Measurements from ENCODE around the gene HVCN1. TPM values are rescaled to one million over a fixed set of nuclear protein-coding genes. Genes with fewer than 3 reads are reported as not detected.
"Not testable (repeated sequence)": the region's sequence is repeated elsewhere in the genome, so short reads cannot be mapped to it uniquely, and the experiment has no call there.

Gene HVCN1
- total and polyA plus RNA-seq, 2 donors from 2014 or later: 4.7 to 7.1 TPM

DNA sequence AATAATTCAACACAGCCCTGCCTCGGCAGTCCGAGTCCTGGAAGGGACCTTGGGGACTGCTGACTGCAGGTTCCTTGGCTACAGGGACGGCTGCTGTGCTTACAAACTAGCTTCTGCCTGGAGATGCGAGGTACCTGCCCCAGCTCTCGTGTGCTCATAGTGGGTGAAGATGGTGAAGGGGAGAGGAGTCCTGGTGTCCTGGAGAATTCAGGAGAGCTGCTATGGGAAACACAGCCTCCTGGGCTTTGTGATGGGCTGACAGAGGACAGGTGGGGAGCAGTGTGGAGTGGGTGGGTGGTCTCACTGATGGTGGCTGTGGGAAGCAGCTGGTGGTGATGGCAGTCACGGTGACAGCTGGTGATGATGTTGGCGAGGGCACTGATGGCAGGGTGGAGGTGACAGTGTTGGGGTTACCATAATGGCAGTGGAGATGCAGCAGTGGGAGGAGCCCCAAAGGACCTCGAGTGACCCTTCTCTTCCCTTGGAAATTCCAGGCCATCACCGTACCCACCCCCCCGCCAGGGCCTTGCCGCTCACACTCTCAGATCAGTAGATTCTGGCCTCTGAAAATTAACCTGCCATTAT, 32.8 kb downstream of the HVCN1 start:
- no peak for DNase-seq
- Histone ChIP-seq H3K27ac (ENCODE audit: low read depth in 2 of 2, low read length in 2 of 2) (no peak overlapping the region), H3K4me3 (ENCODE audit: low read length in 3 of 3) (no peak overlapping the region), H3K9ac (ENCODE audit: low read length in 3 of 3) (no peak overlapping the region), H3K4me1 (ENCODE audit: control insufficient read depth in 2 of 3, insufficient read depth in 2 of 3, low read depth in 1 of 3, low read length in 3 of 3) (no peaks in the 10 kb centered on the region), H3K36me3 (ENCODE audit: control insufficient read depth in 2 of 3, insufficient read depth in 3 of 3, low read length in 3 of 3) (peaks cover 0 to 2% (median 2%) of the 10 kb centered on the region in 3 donors), H3K27me3 (ENCODE audit: control insufficient read depth, insufficient read depth, low read length) (no peaks in the 10 kb centered on the region), H3K9me3 (ENCODE audit: control insufficient read depth in 2 of 3, insufficient read depth in 1 of 3, low read length in 3 of 3) (no peaks in the 10 kb centered on the region)
- intact Hi-C loops (cut with DNase I): no loop called here
- TF ChIP-seq, protein P1, sequence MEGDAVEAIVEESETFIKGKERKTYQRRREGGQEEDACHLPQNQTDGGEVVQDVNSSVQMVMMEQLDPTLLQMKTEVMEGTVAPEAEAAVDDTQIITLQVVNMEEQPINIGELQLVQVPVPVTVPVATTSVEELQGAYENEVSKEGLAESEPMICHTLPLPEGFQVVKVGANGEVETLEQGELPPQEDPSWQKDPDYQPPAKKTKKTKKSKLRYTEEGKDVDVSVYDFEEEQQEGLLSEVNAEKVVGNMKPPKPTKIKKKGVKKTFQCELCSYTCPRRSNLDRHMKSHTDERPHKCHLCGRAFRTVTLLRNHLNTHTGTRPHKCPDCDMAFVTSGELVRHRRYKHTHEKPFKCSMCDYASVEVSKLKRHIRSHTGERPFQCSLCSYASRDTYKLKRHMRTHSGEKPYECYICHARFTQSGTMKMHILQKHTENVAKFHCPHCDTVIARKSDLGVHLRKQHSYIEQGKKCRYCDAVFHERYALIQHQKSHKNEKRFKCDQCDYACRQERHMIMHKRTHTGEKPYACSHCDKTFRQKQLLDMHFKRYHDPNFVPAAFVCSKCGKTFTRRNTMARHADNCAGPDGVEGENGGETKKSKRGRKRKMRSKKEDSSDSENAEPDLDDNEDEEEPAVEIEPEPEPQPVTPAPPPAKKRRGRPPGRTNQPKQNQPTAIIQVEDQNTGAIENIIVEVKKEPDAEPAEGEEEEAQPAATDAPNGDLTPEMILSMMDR (IDR thresholded peaks at IDR 0.05; ENCODE audit: borderline replicate concordance, extremely low read depth, insufficient read depth): no peak
- FAIRE-seq: no peak

DNA sequence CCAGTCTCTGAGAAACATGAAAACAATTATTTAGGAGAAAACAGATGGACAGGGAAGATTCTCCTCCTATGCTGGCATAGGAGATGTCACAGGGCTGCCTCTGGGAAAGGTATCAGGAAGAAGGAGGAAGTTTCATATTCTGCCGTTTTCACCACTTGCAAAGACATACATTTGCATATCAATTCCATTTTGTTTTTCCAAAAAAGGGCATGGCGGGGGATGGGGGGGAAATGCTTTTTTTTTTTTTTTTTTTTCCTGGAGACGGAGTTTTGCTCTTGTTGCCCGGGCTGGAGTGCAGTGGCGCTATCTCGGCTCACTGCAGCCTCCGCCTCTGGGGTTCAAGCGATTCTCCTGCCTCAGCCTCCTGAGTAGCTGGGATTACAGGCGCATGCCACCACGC, 34.7 kb downstream of the HVCN1 start:
- H3K36me3 ChIP-seq (ENCODE audit: control insufficient read depth in 2 of 3, insufficient read depth in 3 of 3, low read length in 3 of 3); intact Hi-C loops (cut with DNase I); H3K27ac ChIP-seq (ENCODE audit: low read depth in 2 of 2, low read length in 2 of 2); H3K4me3 ChIP-seq (ENCODE audit: low read length in 3 of 3); FAIRE-seq; H3K9me3 ChIP-seq (ENCODE audit: control insufficient read depth in 2 of 3, insufficient read depth in 1 of 3, low read length in 3 of 3); H3K4me1 ChIP-seq (ENCODE audit: control insufficient read depth in 2 of 3, insufficient read depth in 2 of 3, low read depth in 1 of 3, low read length in 3 of 3); H3K9ac ChIP-seq (ENCODE audit: low read length in 3 of 3); H3K27me3 ChIP-seq (ENCODE audit: control insufficient read depth, insufficient read depth, low read length); DNase-seq: not testable (repeated sequence)

DNA sequence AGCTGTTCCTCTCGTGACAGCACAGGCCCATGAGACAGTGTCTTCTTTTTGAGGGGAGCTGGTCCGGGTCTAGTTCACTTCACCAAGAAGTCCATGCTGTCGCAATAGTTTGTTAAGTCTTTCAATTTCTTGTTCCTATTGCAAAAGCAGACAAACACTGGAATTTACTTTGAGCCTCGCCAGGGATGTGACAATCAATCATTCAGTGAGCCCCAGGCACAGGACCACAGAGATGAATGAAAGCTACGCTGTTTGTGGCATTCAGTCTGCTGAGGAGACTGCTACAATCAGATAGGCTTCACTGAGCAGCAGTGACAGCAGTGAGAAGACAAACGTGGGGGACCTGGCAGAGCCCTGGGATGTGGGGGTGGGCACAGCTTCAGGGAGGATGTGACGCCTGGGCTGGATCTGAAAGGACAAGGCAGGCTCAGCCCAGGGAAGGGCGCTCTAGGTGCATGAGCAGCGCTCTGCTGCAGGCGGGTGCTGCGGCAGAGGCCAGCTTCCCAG, 39.5 kb downstream of the HVCN1 start:
- Histone ChIP-seq H3K9me3 (ENCODE audit: control insufficient read depth in 2 of 3, insufficient read depth in 1 of 3, low read length in 3 of 3) (no peaks in the 10 kb centered on the region), H3K36me3 (ENCODE audit: control insufficient read depth in 2 of 3, insufficient read depth in 3 of 3, low read length in 3 of 3) (peaks cover 2 to 15% (median 12%) of the 10 kb centered on the region in 3 donors), H3K27me3 (ENCODE audit: control insufficient read depth, insufficient read depth, low read length) (no peaks in the 10 kb centered on the region), H3K4me1 (ENCODE audit: control insufficient read depth in 2 of 3, insufficient read depth in 2 of 3, low read depth in 1 of 3, low read length in 3 of 3) (no peaks in the 10 kb centered on the region), H3K9ac (ENCODE audit: low read length in 3 of 3) (no peak overlapping the region), H3K27ac (ENCODE audit: low read depth in 2 of 2, low read length in 2 of 2) (no peak overlapping the region), H3K4me3 (ENCODE audit: low read length in 3 of 3) (no peak overlapping the region)
- TF ChIP-seq, protein P1 (IDR thresholded peaks at IDR 0.05; ENCODE audit: borderline replicate concordance, extremely low read depth, insufficient read depth): no peak
- DNase-seq (peak in 4 of 5 donors; percentile 70 to 76 (median 71)), FAIRE-seq (no peak)
- intact Hi-C loops (cut with DNase I): no loop called here

GRCh38 chr12:110647631-110648040, 41.3 kb downstream of the HVCN1 start:
- no peak for FAIRE-seq
- intact Hi-C loops (cut with DNase I): no loop called here
- Histone ChIP-seq H3K9ac (ENCODE audit: low read length in 3 of 3) (no peak overlapping the region), H3K4me1 (ENCODE audit: control insufficient read depth in 2 of 3, insufficient read depth in 2 of 3, low read depth in 1 of 3, low read length in 3 of 3) (no peaks in the 10 kb centered on the region), H3K27ac (ENCODE audit: low read depth in 2 of 2, low read length in 2 of 2) (no peak overlapping the region), H3K27me3 (ENCODE audit: control insufficient read depth, insufficient read depth, low read length) (no peaks in the 10 kb centered on the region), H3K36me3 (ENCODE audit: control insufficient read depth in 2 of 3, insufficient read depth in 3 of 3, low read length in 3 of 3) (peaks cover 2 to 15% (median 12%) of the 10 kb centered on the region in 3 donors), H3K9me3 (ENCODE audit: control insufficient read depth in 2 of 3, insufficient read depth in 1 of 3, low read length in 3 of 3) (no peaks in the 10 kb centered on the region), H3K4me3 (ENCODE audit: low read length in 3 of 3) (no peak overlapping the region)
- no peak for DNase-seq
- TF ChIP-seq, protein P1 (IDR thresholded peaks at IDR 0.05; ENCODE audit: borderline replicate concordance, extremely low read depth, insufficient read depth): no peak

Measured in kidney (tissue), 14 donors.